PC-3 (cell line): ENCODE measurements around the gene POLR2E. TPM values are rescaled to one million over a fixed set of nuclear protein-coding genes. Genes with fewer than 3 reads are reported as not detected.

Experiments used
- ATAC-seq: fragments of 200-7000 bp; cut with Tn5 transposase; 2 replicates; pipeline ENCODE4 v1.9.1; 2020; ENCODE audit warnings: mild to moderate bottlenecking, moderate library complexity
- BruUV-seq: library from RNA; stranded (reverse); fragments of 400-500 nt; replicated peaks from 2 replicates; lab custom pipeline; 2021; lab: Mats Ljungman, UMichigan
- CTCF ChIA-PET: fragments of 300-600 bp; sonication (Branson Sonifier 250); formaldehyde crosslinking; loops from one replicate; lab custom pipeline; 2022; ENCODE audit warnings: antibody characterized with exemption; lab: Charles Lee
- POLR2A ChIA-PET: fragments of 300-600 bp; sonication (Branson Sonifier 250); formaldehyde crosslinking; loops from one replicate; lab custom pipeline; 2022; ENCODE audit warnings: antibody characterized with exemption; ENCODE audit not compliant: unreplicated experiment; lab: Charles Lee
- DNase-seq: peaks from one replicate; pipeline ENCODE4 v3.0.0-alpha.2; 2015
- H2AFZ ChIP-seq: fragments of 300-600 bp; sonication (generic); 2 replicates; pipeline ENCODE4 v1.6.0; 2016; ENCODE audit warnings: antibody characterized with exemption, low read length
- H3F3A ChIP-seq: fragments of 300-600 bp; sonication (generic); one replicate; pipeline ENCODE4 v1.6.0; 2017; ENCODE audit warnings: antibody characterized with exemption, low read length, control low read depth, mild to moderate bottlenecking; ENCODE audit not compliant: unreplicated experiment
- H3K27ac ChIP-seq: fragments of 300-600 bp; sonication (generic); 2 replicates; pipeline ENCODE4 v1.5.1; 2016; ENCODE audit warnings: mild to moderate bottlenecking, low read length
- H3K27me3 ChIP-seq: fragments of 300-600 bp; sonication (generic); 2 replicates; pipeline ENCODE4 v1.6.1; 2016; ENCODE audit warnings: low read length, mixed read lengths
- H3K36me3 ChIP-seq: fragments of 300-600 bp; sonication (generic); 2 replicates; pipeline ENCODE4 v1.6.1; 2016; ENCODE audit warnings: low read depth, mixed run types, low read length, mixed read lengths
- H3K4me1 ChIP-seq: fragments of 300-600 bp; sonication (generic); 2 replicates; pipeline ENCODE4 v1.5.1; 2016; ENCODE audit warnings: low read length; ENCODE audit not compliant: insufficient read depth
- H3K4me2 ChIP-seq: fragments of 300-600 bp; sonication (generic); 2 replicates; pipeline ENCODE4 v1.6.0; 2016; ENCODE audit warnings: low read length
- H3K4me3 ChIP-seq: fragments of 300-600 bp; sonication (generic); 2 replicates; pipeline ENCODE4 v1.5.1; 2016; ENCODE audit warnings: mild to moderate bottlenecking, low read length, mixed read lengths
- H3K79me2 ChIP-seq: fragments of 300-600 bp; sonication (generic); 2 replicates; pipeline ENCODE4 v1.6.1; 2017; ENCODE audit warnings: low read length, mixed read lengths
- H3K9ac ChIP-seq: fragments of 300-600 bp; sonication (generic); 2 replicates; pipeline ENCODE4 v1.6.0; 2016; ENCODE audit warnings: mild to moderate bottlenecking, low read length
- H3K9me2 ChIP-seq: fragments of 300-600 bp; sonication (generic); replicated peaks from 2 replicates; pipeline ENCODE4 v1.6.1; 2016; ENCODE audit warnings: mixed run types, low read length, mixed read lengths
- H3K9me3 ChIP-seq: fragments of 300-600 bp; sonication (generic); 2 replicates; pipeline ENCODE4 v1.6.1; 2016; ENCODE audit warnings: low read length, mixed read lengths
- H4K20me1 ChIP-seq: fragments of 300-600 bp; sonication (generic); 2 replicates; pipeline ENCODE4 v1.6.1; 2016; ENCODE audit warnings: low read length, mixed read lengths
- CTCF ChIP-seq: fragments of 300-600 bp; sonication (generic); conservative IDR thresholded peaks from 2 replicates; pipeline ENCODE4 v1.5.1; 2017; ENCODE audit warnings: antibody characterized with exemption, low read depth, mild to moderate bottlenecking, low read length
- EZH2 ChIP-seq: fragments of 300-600 bp; sonication (generic); IDR thresholded peaks from one replicate; pipeline ENCODE4 v1.6.1; 2017; ENCODE audit warnings: antibody characterized with exemption, mild to moderate bottlenecking, low read length; ENCODE audit not compliant: unreplicated experiment
- EZH2phosphoT487 ChIP-seq: fragments of 300-600 bp; sonication (generic); IDR thresholded peaks from 2 replicates; pipeline ENCODE4 v1.6.1; 2018; ENCODE audit warnings: mild to moderate bottlenecking, antibody characterized with exemption, low read length, borderline replicate concordance
- intact Hi-C: fragments of 100-400 bp; cut with micrococcal nuclease; formaldehyde crosslinking; loops from 2 replicates; pipeline ENCODE4 v1.9.0; 2023
- total RNA-seq: library from RNA; depleted of rRNA; stranded (reverse); fragments of >200 nt; gene quantifications from 2 replicates; pipeline ENCODE4 v1.2.3, GENCODE V29; 2014

POLR2E gene
- total RNA-seq, 1 experiment from 2014 or later, result 375 TPM

- Histone ChIP-seq H4K20me1 (peaks cover 25% of the 10 kb centered on the region), H2AFZ (no peak overlapping the region), H3K4me3 (no peak overlapping the region), H3K9me2 (no peaks in the 10 kb centered on the region), H3K9ac (no peak overlapping the region), H3K36me3 (no peaks in the 10 kb centered on the region; the same call in 1 of the 2 replicates), H3K27me3 (no peaks in the 10 kb centered on the region), H3K9me3 (no peaks in the 10 kb centered on the region), H3K4me1 (no peaks in the 10 kb centered on the region), H3K79me2 (peaks cover 74% of the 10 kb centered on the region), H3K27ac (no peak overlapping the region), H3K4me2 (no peak overlapping the region), H3F3A (no peaks in the 10 kb centered on the region)
- CTCF ChIA-PET, result no interaction called here
- POLR2A ChIA-PET, result interaction anchor here (0.6 kb wide), 1 partner anchor 135 kb away, joined by 3 read pairs; no protein-coding TSS in a partner anchor
- BruUV-seq, result no TSS peak
- ATAC-seq, result peak; percentile 31; the same call in 1 of the 2 replicates
- intact Hi-C loops, result no loop called here
- TF ChIP-seq EZH2 (no peak), EZH2phosphoT487 (no peak), CTCF (no peak)
- DNase-seq, result no peak
Observed at GRCh38 chr19:1133471-1133929, 38.3 kb upstream of the POLR2E start.

GRCh38 chr19:1132552-1133383 lies 37.6 kb upstream of the POLR2E start:
- Histone ChIP-seq H4K20me1 (peaks cover 25% of the 10 kb centered on the region), H3K79me2 (peaks cover 74% of the 10 kb centered on the region), H3K9me3 (no peaks in the 10 kb centered on the region), H2AFZ (no peak overlapping the region), H3K4me2 (no peak overlapping the region), H3K36me3 (no peaks in the 10 kb centered on the region; the same call in 1 of the 2 replicates), H3K4me1 (no peaks in the 10 kb centered on the region), H3K9ac (no peak overlapping the region), H3K27ac (no peak overlapping the region), H3K4me3 (no peak overlapping the region), H3K9me2 (no peaks in the 10 kb centered on the region), H3K27me3 (no peaks in the 10 kb centered on the region), H3F3A (no peaks in the 10 kb centered on the region)
- intact Hi-C loops, result no loop called here
- TF ChIP-seq CTCF (no peak), EZH2phosphoT487 (no peak), EZH2 (no peak)
- no peak for DNase-seq
- POLR2A ChIA-PET, result no interaction called here
- no peak for ATAC-seq
- CTCF ChIA-PET, result no interaction called here
- BruUV-seq, result no TSS peak
